Ovary (tissue), 9 donors: Measurements from ENCODE around the gene ZNF174. TPM values are rescaled to one million over a fixed set of nuclear protein-coding genes. Genes with fewer than 3 reads are reported as not detected.

Experiments used
- DNase-seq, 5 donors: peaks; one replicate each; pipeline ENCODE4 v3.0.0-alpha.2; 2019 to 2020
- H3K27ac ChIP-seq, 2 donors: fragments of 200-600 bp; one replicate each; pipeline versions ENCODE4 v1.5.1 to v1.8.0; 2019 to 2022
- H3K27me3 ChIP-seq: fragments of 200-600 bp; one replicate; pipeline ENCODE4 v1.8.0; 2022
- H3K36me3 ChIP-seq: fragments of 200-600 bp; sonication (generic); one replicate; pipeline ENCODE4 v1.5.1; 2019
- H3K4me1 ChIP-seq: one replicate; pipeline ENCODE4 v1.8.1; 2013; ENCODE audit warnings: mild to moderate bottlenecking, moderate library complexity; ENCODE audit not compliant: insufficient read depth
- H3K4me3 ChIP-seq: fragments of 200-600 bp; sonication (generic); one replicate; pipeline ENCODE4 v1.5.1; 2017
- H3K9me3 ChIP-seq, 2 donors: fragments of 200-600 bp in 1 of 2; sonication (generic) in 1 of 2; one replicate each; pipeline versions ENCODE4 v1.5.1 to v1.8.1; 2013 to 2019; ENCODE audit warnings: mild to moderate bottlenecking in 1 of 2, moderate library complexity in 1 of 2
- CTCF ChIP-seq, 3 donors: fragments of 450-650 bp in 2 of 3; fragments of 200-600 bp in 1 of 3; IDR thresholded peaks; one replicate each; pipeline versions ENCODE4 v1.5.1 to v1.8.0; 2016 to 2022; ENCODE audit warnings: antibody characterized with exemption in 3 of 3, mild to moderate bottlenecking in 1 of 3
- EP300 ChIP-seq: sonication (generic); formaldehyde crosslinking; IDR thresholded peaks from one replicate; pipeline ENCODE4 v1.6.1; 2017; ENCODE audit warnings: antibody characterized with exemption
- POLR2A ChIP-seq: fragments of 450-650 bp; IDR thresholded peaks from one replicate; pipeline ENCODE4 v1.6.1; 2017; ENCODE audit warnings: antibody characterized with exemption, mild to moderate bottlenecking, moderate library complexity
- WGBS, 3 donors: extraction: QIAGEN DNeasy Blood & Tissue Kit in 1 of 3; methylation state at CpG; one replicate each; pipeline versions ENCODE4 v1.1.5 to v1.1.7; 2013 to 2017; 5-methylcytosine and 5-hydroxymethylcytosine counted together
- intact Hi-C, 4 donors: fragments of 100-400 bp; cut with DNase I; formaldehyde crosslinking; loops; one replicate each; pipeline versions ENCODE4 v1.11.0 to v1.15.1; 2022 to 2023
- polyA plus RNA-seq, 2 donors: library from polyadenylated mRNA; stranded (reverse); fragments of 200-250 nt in 1 of 2; fragments of 350-450 nt in 1 of 2; fragmentation: Illumina TruSeq in 1 of 2; extraction: RNeasy Lipid Tissue Mini Kit (QIAGEN cat#74804) in 1 of 2; gene quantifications; one replicate each; pipeline ENCODE4 v1.2.3, GENCODE V29; 2013 to 2014
- total RNA-seq, 7 donors: library from RNA; depleted of rRNA in 2 of 7; stranded (reverse); fragments of >200 nt in 2 of 7; fragmentation: NEBNext Ultra II Directional in 3 of 7; extraction: Animal tissue kit (Norgen Biotek cat#: 25700) in 3 of 7; gene quantifications; one replicate each; pipeline versions ENCODE4 v1.1.0 to v1.2.4, GENCODE V29; 2016 to 2023
- donor health status: DM: no; HTN: no; CAD: no; lungs with moderate emphysema.
- donor health status: DM: no; HTN: no; CAD: no.
- donor health status: Bipolar disorder and iron deficiency.
- donor health status: DM: yes; HTN: yes; CAD: no.
- donor health status: DM: no; HTN: no; CAD: no.
- donor health status: DM: yes; HTN: yes; CAD: no.

The ZNF174 gene
- total and polyA plus RNA-seq, 9 donors, result 10.5 to 22.2 (median 15.1) TPM

- Histone ChIP-seq H3K4me1 (no peaks in the 10 kb centered on the region), H3K36me3 (no peaks in the 10 kb centered on the region), H3K9me3 (no peaks in the 10 kb centered on the region), H3K27ac (no peak overlapping the region), H3K27me3 (no peaks in the 10 kb centered on the region), H3K4me3 (no peak overlapping the region)
- no peak for TF ChIP-seq EP300
- TF ChIP-seq CTCF (IDR thresholded peaks at IDR 0.05), result no peak
- no peak for TF ChIP-seq POLR2A
- no peak for DNase-seq
- intact Hi-C loops, result no loop called here
Observed at GRCh38 chr16:3362931-3363330, 38.1 kb upstream of the ZNF174 start.

- H3K27ac ChIP-seq, result no peak overlapping the region
- no peak overlapping the region for H3K4me3 ChIP-seq
- WGBS, 3 donors, result 90 to 97% (median 92%) methylated on average over 7 of the region's 7 CpGs
- H3K4me1 ChIP-seq, result no peaks in the 10 kb centered on the region
- H3K27me3 ChIP-seq, result no peaks in the 10 kb centered on the region
- H3K9me3 ChIP-seq, result no peaks in the 10 kb centered on the region
- intact Hi-C loops, result no loop called here
- no peak for DNase-seq
- H3K36me3 ChIP-seq, result no peaks in the 10 kb centered on the region
- TF ChIP-seq POLR2A, result no peak
- no peak for TF ChIP-seq EP300
- no peak for TF ChIP-seq CTCF (IDR thresholded peaks at IDR 0.05)
Observed at GRCh38 chr16:3363793-3364192, 37.2 kb upstream of the ZNF174 start.

- H3K27me3 ChIP-seq, result no peaks in the 10 kb centered on the region
- peak; percentile 90 to 93 (median 90) for DNase-seq
- TF ChIP-seq POLR2A (peak; percentile 59), EP300 (no peak), CTCF (IDR thresholded peaks at IDR 0.05) (peak in 1 of 3 donors; percentile 8)
- no peaks in the 10 kb centered on the region for H3K9me3 ChIP-seq
- H3K4me1 ChIP-seq, result no peaks in the 10 kb centered on the region
- peak overlapping the region; percentile 38 for H3K4me3 ChIP-seq
- no peaks in the 10 kb centered on the region for H3K36me3 ChIP-seq
- 8 to 19% (median 19%) methylated on average over 42 of the region's 42 CpGs for WGBS, 3 donors
- peak overlapping the region in 1 of 2 donors; percentile 91 for H3K27ac ChIP-seq
- intact Hi-C loops, result no loop called here
Observed at GRCh38 chr16:3364774-3365427, 36.1 kb upstream of the ZNF174 start.

- Histone ChIP-seq H3K27me3 (no peaks in the 10 kb centered on the region), H3K4me1 (no peaks in the 10 kb centered on the region), H3K4me3 (no peak overlapping the region), H3K9me3 (peaks cover under 1 to 6% of the 10 kb centered on the region in 2 donors), H3K36me3 (no peaks in the 10 kb centered on the region), H3K27ac (no peak overlapping the region)
- intact Hi-C loops, result no loop called here
- WGBS, 3 donors, result 92 to 93% (median 93%) methylated on average over 11 of the region's 11 CpGs
- TF ChIP-seq POLR2A (no peak), EP300 (no peak), CTCF (IDR thresholded peaks at IDR 0.05) (no peak)
- DNase-seq, result no peak
Observed at GRCh38 chr16:3369073-3369472, 31.9 kb upstream of the ZNF174 start.
